Activated T-cell treated with anti-CD3 and anti-CD28 coated beads, Interleukin-2, amount 50 U/mL, for 4 hours (primary cell): Measurements from ENCODE around the gene ADCY7. TPM values are rescaled to one million over a fixed set of nuclear protein-coding genes. Genes with fewer than 3 reads are reported as not detected.
"Not testable (repeated sequence)": the region's sequence is repeated elsewhere in the genome, so short reads cannot be mapped to it uniquely, and the experiment has no call there.

Source experiments
- ATAC-seq, 2 donors: fragments of 200-7000 bp; cut with Tn5 transposase; one replicate each; pipeline ENCODE4 v1.10.0; 2021
- DNase-seq: peaks from one replicate; pipeline ENCODE4 v3.0.0-alpha.2; 2020
- H3K27me3 Mint-ChIP-seq: one replicate; pipeline ENCODE4 v1.8.0; 2021; ENCODE audit warnings: low read depth, mixed read lengths
- H3K36me3 Mint-ChIP-seq: one replicate; pipeline ENCODE4 v1.8.0; 2022; ENCODE audit warnings: mixed read lengths; ENCODE audit not compliant: insufficient read depth
- H3K4me1 Mint-ChIP-seq: one replicate; pipeline ENCODE4 v1.8.0; 2021; ENCODE audit warnings: low read depth, mixed read lengths
- H3K4me3 Mint-ChIP-seq: one replicate; pipeline ENCODE4 v1.8.0; 2021; ENCODE audit warnings: mild to moderate bottlenecking, moderate library complexity, mixed read lengths
- H3K9me3 Mint-ChIP-seq: one replicate; pipeline ENCODE4 v1.8.0; 2021; ENCODE audit warnings: mixed read lengths
- total RNA-seq, 3 donors: library from RNA; stranded (reverse); gene quantifications; one replicate each; pipeline ENCODE4 v1.2.1, GENCODE V29; 2021

Gene ADCY7
- total RNA-seq, result 10 to 100 TPM; 61.7 to 77.6 (median 70.7) TPM

GRCh38 chr16:50266337-50267091, at the start of gene ADCY7:
TSS of gene ADCY7 (plus strand) at chr16:50266551. CDS start at chr16:50288180, 21,629 bp downstream.
- peaks cover 82% of the 10 kb centered on the region for H3K4me1 Mint-ChIP-seq
- peak within 1 kb of the TSS; percentile 90 for H3K4me3 Mint-ChIP-seq
- no peaks in the 10 kb centered on the region for H3K9me3 Mint-ChIP-seq
- ATAC-seq, result peak; percentile 84 to 87
- peak; percentile 82 for DNase-seq
- H3K27me3 Mint-ChIP-seq, result no peaks in the 10 kb centered on the region
- no peaks in the 10 kb centered on the region for H3K36me3 Mint-ChIP-seq

- H3K27me3 Mint-ChIP-seq, result no peaks in the 10 kb centered on the region
- H3K4me3 Mint-ChIP-seq, result no peak overlapping the region
- peaks cover 6% of the 10 kb centered on the region for H3K4me1 Mint-ChIP-seq
- peaks cover 15% of the 10 kb centered on the region for H3K36me3 Mint-ChIP-seq
- ATAC-seq, result no peak
- no peaks in the 10 kb centered on the region for H3K9me3 Mint-ChIP-seq
- DNase-seq, result no peak
Measured at GRCh38 chr16:50219402-50219975, 46.9 kb upstream of the ADCY7 start.

DNA sequence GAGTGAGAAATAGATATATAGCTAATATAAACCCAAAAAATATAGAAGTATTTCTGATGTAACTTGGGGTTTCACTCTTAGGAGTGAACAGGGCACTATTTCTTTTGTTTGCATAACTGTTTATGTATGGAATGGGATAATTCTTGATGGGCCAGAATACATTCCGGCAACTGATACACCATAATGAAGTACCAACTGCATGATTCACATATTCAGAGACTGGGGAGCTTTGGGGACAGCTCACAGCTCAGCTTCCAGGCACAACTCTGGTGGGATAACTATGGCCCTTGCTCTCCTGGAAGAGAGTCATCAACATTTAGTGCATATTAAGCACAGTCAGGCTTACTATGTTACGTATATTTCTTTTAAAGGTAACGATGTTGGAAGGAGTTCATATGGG, 42.1 kb upstream of the ADCY7 start:
- Mint-ChIP-seq H3K27me3 (no peaks in the 10 kb centered on the region), H3K9me3 (no peaks in the 10 kb centered on the region), H3K36me3 (peaks cover 24% of the 10 kb centered on the region), H3K4me1 (peaks cover 3% of the 10 kb centered on the region), H3K4me3 (no peak overlapping the region)
- DNase-seq, result no peak
- no peak for ATAC-seq

DNA sequence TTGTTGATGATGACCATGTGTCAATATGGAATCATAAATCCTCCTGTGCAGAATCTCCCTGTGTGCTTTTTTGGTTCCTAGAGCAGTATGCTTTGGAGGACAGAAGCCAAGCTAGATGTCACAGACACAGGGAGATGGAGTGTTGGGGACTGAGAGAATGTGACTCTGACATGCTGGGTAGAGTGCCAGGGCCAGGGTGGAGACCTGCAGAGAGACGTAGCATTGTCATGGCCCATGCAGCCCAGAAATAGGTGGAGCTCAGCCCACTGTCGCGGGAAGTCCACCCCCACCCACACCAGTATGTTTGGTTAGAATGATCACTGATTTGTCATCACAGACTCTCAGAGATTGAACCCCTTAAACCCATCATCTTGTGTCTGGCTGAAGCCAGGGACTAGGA, 39.2 kb upstream of the ADCY7 start:
- no peaks in the 10 kb centered on the region for H3K27me3 Mint-ChIP-seq
- peaks cover 30% of the 10 kb centered on the region for H3K36me3 Mint-ChIP-seq
- ATAC-seq (no peak), DNase-seq (no peak)
- no peak overlapping the region for H3K4me3 Mint-ChIP-seq
- H3K4me1 Mint-ChIP-seq, result peaks cover 3% of the 10 kb centered on the region
- H3K9me3 Mint-ChIP-seq, result no peaks in the 10 kb centered on the region

- Mint-ChIP-seq H3K9me3 (no peaks in the 10 kb centered on the region), H3K4me3 (no peak overlapping the region), H3K27me3 (no peaks in the 10 kb centered on the region), H3K36me3 (peaks cover 30% of the 10 kb centered on the region), H3K4me1 (peaks cover 3% of the 10 kb centered on the region)
- DNase-seq (no peak), ATAC-seq (no peak)
Measured at GRCh38 chr16:50227665-50228064, 38.7 kb upstream of the ADCY7 start.

DNA sequence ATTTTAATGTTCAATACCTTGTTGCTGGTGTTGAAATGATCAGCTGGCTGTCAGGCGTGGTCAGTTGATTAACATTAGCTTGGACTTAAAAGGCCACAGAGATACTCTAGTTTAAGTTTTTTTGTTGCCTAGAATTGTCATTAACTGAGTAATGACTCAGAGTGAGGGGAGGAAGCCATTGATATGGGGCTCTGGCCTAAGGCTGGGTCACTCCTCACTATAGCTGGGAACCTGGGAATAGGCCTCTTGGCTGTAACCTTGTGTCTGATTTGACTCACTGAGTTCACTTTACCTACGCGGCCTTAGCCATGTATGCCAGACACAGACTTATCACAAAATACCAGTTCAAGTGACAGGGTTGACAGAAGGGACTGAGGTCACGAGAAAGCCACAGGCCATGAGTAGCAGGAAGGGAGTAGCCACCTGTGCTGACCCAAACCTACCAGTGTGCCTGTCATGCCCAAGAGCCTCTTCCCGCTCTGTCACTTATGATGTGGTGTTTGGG, 37.9 kb upstream of the ADCY7 start:
- no peak overlapping the region for H3K4me3 Mint-ChIP-seq
- H3K4me1 Mint-ChIP-seq, result peaks cover 3% of the 10 kb centered on the region
- H3K27me3 Mint-ChIP-seq, result no peaks in the 10 kb centered on the region
- no peaks in the 10 kb centered on the region for H3K9me3 Mint-ChIP-seq
- ATAC-seq (no peak), DNase-seq (no peak)
- peaks cover 26% of the 10 kb centered on the region for H3K36me3 Mint-ChIP-seq

- no peak for DNase-seq
- Mint-ChIP-seq H3K9me3 (no peaks in the 10 kb centered on the region), H3K4me1 (peaks cover 3% of the 10 kb centered on the region), H3K27me3 (no peaks in the 10 kb centered on the region), H3K36me3 (peaks cover 26% of the 10 kb centered on the region), H3K4me3 (no peak overlapping the region)
- no peak for ATAC-seq
Measured at GRCh38 chr16:50229149-50229726, 37.1 kb upstream of the ADCY7 start.

DNA sequence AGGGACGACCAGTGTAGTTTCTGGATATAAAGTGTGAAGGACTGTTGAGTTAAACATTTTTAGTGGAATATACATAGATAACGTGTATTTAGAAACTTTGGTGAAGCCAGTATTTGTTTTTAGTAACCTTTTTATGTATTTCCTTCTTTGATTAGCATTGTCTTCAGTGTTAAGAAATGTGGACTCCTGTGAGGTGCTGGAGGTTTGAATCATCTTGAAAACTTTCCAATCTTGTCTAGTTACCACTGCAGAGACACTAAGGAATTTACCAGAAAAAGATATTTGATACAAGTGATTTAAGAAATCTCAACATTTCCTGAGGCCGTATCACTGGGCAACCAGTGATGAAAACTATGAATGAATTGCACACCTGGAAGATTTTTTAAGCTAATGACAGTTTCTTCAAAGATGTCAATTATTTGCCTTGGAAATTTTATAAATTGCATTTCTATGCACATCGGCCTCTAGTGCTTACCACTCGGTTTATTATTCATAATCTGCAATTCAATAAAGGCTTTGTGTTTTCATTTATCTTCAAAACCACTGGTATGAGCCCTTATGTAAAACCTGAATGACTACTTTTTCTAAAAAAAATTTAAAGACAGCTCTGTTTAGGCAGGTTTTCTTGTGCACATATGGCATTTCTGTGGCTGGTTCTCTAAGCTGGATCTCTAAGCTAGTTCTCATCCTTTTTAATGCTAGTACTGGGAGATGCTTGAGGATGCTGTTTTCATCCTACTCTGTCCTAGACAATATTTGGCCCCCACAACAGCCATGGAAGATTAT, 31.4 kb upstream of the ADCY7 start:
- Mint-ChIP-seq H3K27me3 (no peaks in the 10 kb centered on the region), H3K9me3 (no peaks in the 10 kb centered on the region), H3K4me3 (no peak overlapping the region), H3K4me1 (no peaks in the 10 kb centered on the region), H3K36me3 (peaks cover 6% of the 10 kb centered on the region)
- DNase-seq (no peak), ATAC-seq (no peak)

GRCh38 chr16:50235581-50235980, 30.8 kb upstream of the ADCY7 start:
- Mint-ChIP-seq H3K27me3 (no peaks in the 10 kb centered on the region), H3K4me1 (no peaks in the 10 kb centered on the region), H3K36me3 (no peaks in the 10 kb centered on the region), H3K9me3 (no peaks in the 10 kb centered on the region), H3K4me3 (no peak overlapping the region)
- no peak for DNase-seq
- no peak for ATAC-seq

DNA sequence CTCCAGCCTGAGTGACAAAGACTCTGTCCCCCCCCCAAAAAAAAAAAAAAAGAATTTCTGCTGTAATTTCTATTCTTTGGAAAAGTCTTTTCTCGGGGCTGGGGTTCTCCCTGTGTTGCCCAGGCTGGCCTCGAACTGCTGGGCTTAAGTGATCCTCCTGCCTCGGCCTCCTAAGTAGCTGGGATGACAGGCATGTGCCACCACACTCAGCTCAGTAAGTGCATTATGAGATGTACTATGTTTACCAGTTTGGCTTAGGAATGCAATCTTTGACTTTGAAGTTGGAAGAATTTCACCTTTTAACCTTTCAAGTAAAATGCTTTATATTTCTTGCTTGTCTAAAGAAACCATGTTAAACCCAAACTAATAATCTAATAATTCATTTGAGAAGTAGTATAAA, 28.0 kb upstream of the ADCY7 start:
- no peak for DNase-seq
- H3K36me3 Mint-ChIP-seq, result no peaks in the 10 kb centered on the region
- ATAC-seq, result no peak
- H3K9me3 Mint-ChIP-seq, result no peaks in the 10 kb centered on the region
- no peaks in the 10 kb centered on the region for H3K4me1 Mint-ChIP-seq
- no peak overlapping the region for H3K4me3 Mint-ChIP-seq
- H3K27me3 Mint-ChIP-seq, result no peaks in the 10 kb centered on the region

- DNase-seq (no peak), ATAC-seq (no peak)
- no peaks in the 10 kb centered on the region for H3K36me3 Mint-ChIP-seq
- no peak overlapping the region for H3K4me3 Mint-ChIP-seq
- no peaks in the 10 kb centered on the region for H3K27me3 Mint-ChIP-seq
- H3K9me3 Mint-ChIP-seq, result no peaks in the 10 kb centered on the region
- no peaks in the 10 kb centered on the region for H3K4me1 Mint-ChIP-seq
Measured at GRCh38 chr16:50238868-50239301, 27.5 kb upstream of the ADCY7 start.

DNA sequence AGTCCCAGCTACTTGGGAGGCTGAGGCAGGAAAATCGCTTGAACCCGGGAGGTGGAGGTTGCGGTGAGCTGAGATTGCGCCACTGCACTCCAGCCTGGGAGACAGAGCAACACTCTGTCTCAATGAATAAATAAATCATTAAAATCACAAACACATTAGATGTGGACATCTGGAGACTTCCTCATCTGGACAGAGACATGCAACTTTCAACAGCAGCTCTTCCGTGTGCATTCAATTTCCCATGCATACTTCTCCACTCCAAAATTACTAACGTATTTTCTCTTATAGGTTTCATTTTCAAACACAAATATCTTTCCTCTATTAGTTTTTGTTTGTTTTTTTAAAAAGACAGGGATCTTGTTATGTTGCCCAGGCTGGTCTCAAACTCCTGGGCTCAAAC, 23.3 kb upstream of the ADCY7 start:
- ATAC-seq, H3K4me3 Mint-ChIP-seq, H3K27me3 Mint-ChIP-seq, H3K9me3 Mint-ChIP-seq, DNase-seq, H3K36me3 Mint-ChIP-seq: not testable (repeated sequence)
- H3K4me1 Mint-ChIP-seq, result peaks cover 12% of the 10 kb centered on the region

GRCh38 chr16:50244140-50244503, 22.2 kb upstream of the ADCY7 start:
- peaks cover 12% of the 10 kb centered on the region for H3K4me1 Mint-ChIP-seq

More at GRCh38 chr16:50244140-50244503, 22.2 kb upstream of the ADCY7 start:
- DNase-seq (no peak), ATAC-seq (no peak)
- H3K27me3 Mint-ChIP-seq, result no peaks in the 10 kb centered on the region
- no peaks in the 10 kb centered on the region for H3K36me3 Mint-ChIP-seq
- H3K4me3 Mint-ChIP-seq, result no peak overlapping the region
- H3K9me3 Mint-ChIP-seq, result no peaks in the 10 kb centered on the region
